ENCODE results near the gene CHIC2.

The CHIC2 gene

DNA sequence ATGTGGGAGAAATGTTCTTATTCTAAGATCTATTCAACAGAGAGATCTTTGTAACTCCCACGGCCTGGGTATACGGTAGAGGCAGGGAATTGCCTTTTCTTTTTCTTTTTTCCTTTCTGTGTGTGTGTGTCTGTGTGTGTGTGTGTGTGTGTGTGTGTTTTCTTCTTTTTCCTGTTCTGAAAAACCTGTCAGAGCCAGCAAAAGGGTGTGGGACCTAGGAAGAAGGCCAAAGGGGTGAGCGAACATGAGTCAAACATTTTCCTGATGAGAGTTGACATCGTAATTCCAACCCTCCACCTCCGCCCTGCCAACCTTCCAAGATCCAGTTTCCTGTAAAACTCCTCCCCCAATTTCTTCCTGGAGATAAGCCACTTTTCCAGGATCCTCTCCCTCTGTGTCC is 2.8 kb upstream of the CHIC2 start (continued):
- TF ChIP-seq EGR2 (tag by site-specific recombination; IDR thresholded peaks at IDR 0.05; ENCODE audit: low read depth), result peak; percentile 72
- TF ChIP-seq ZNF391 (tag by site-specific recombination; IDR thresholded peaks at IDR 0.05; ENCODE audit: borderline replicate concordance, low read depth), result no peak
- TF ChIP-seq ZFHX2 (tag by site-specific recombination; conservative IDR thresholded peaks at IDR 0.05), result peak; percentile 79
- TF ChIP-seq, protein P1, sequence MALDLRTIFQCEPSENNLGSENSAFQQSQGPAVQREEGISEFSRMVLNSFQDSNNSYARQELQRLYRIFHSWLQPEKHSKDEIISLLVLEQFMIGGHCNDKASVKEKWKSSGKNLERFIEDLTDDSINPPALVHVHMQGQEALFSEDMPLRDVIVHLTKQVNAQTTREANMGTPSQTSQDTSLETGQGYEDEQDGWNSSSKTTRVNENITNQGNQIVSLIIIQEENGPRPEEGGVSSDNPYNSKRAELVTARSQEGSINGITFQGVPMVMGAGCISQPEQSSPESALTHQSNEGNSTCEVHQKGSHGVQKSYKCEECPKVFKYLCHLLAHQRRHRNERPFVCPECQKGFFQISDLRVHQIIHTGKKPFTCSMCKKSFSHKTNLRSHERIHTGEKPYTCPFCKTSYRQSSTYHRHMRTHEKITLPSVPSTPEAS (tag by site-specific recombination; IDR thresholded peaks at IDR 0.05), result 0 out of 2 replicates have a peak, but pooled peaks have one; percentile 23

DNA sequence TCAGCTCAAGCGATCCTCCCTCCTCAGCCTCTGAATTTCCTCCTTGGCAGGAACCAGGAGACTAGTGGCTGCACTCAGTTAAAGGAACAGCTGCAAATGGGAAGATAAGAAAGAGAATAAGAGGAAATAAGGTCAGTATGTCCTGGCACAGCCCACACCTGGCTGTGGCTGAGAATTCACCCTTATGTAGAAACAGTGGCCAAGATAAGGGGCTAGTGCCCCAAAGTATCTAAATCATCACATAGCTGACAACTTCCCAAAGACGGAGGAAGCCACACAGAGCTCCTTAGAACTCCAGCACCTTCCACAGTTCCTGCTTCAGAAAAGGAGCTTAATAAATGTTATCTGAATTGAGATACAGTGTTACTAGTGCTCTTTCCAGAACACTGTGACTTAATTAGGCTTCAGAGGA is 2.3 kb upstream of the CHIC2 start:
- Histone ChIP-seq H3K9me3 (ENCODE audit: control insufficient read depth, insufficient read depth, low read depth, low read length) (no peaks in the 10 kb centered on the region), H3K36me3 (ENCODE audit: control insufficient read depth in 2 of 2, insufficient read depth in 1 of 2, low read length in 2 of 2) (no peaks in the 10 kb centered on the region), H3K4me1 (ENCODE audit: control insufficient read depth, insufficient read depth, low read length) (no peaks in the 10 kb centered on the region), H3K27ac (ENCODE audit: extremely low read depth, low read depth, low read length) (no peak overlapping the region), H3K4me3 (ENCODE audit: low read depth, low read length) (no peak overlapping the region)
- TF ChIP-seq ZNF76 (tag by site-specific recombination; IDR thresholded peaks at IDR 0.05; ENCODE audit: borderline replicate concordance, low read depth) (no peak), SP3 (tag by site-specific recombination; IDR thresholded peaks at IDR 0.05) (no peak), ZNF416 (tag by site-specific recombination; IDR thresholded peaks at IDR 0.05) (no peak), ZNF2 (tag by site-specific recombination; IDR thresholded peaks at IDR 0.05) (no peak), ZNF677 (tag by site-specific recombination; IDR thresholded peaks at IDR 0.05) (no peak), ZNF626 (tag by site-specific recombination; IDR thresholded peaks at IDR 0.05) (no peak), ZNF555 (tag by site-specific recombination; conservative IDR thresholded peaks at IDR 0.05) (no peak), ZNF529 (tag by site-specific recombination; IDR thresholded peaks at IDR 0.05; ENCODE audit: insufficient replicate concordance) (no peak), ZNF843 (tag by site-specific recombination; IDR thresholded peaks at IDR 0.05) (no peak), ZNF785 (tag by site-specific recombination; IDR thresholded peaks at IDR 0.05) (no peak), ZNF174 (tag by site-specific recombination; IDR thresholded peaks at IDR 0.05) (no peak), ZNF366 (tag by site-specific recombination; conservative IDR thresholded peaks at IDR 0.05) (no peak), ZNF548 (tag by site-specific recombination; IDR thresholded peaks at IDR 0.05) (no peak), SETDB1 (IDR thresholded peaks at IDR 0.05; ENCODE audit: insufficient read length, low read length) (no peak), ZNF404 (tag by site-specific recombination; IDR thresholded peaks at IDR 0.05) (no peak), ZSCAN23 (tag by site-specific recombination; IDR thresholded peaks at IDR 0.05) (no peak), ZNF600 (tag by site-specific recombination; IDR thresholded peaks at IDR 0.05) (no peak)
- TF ChIP-seq, protein P2, sequence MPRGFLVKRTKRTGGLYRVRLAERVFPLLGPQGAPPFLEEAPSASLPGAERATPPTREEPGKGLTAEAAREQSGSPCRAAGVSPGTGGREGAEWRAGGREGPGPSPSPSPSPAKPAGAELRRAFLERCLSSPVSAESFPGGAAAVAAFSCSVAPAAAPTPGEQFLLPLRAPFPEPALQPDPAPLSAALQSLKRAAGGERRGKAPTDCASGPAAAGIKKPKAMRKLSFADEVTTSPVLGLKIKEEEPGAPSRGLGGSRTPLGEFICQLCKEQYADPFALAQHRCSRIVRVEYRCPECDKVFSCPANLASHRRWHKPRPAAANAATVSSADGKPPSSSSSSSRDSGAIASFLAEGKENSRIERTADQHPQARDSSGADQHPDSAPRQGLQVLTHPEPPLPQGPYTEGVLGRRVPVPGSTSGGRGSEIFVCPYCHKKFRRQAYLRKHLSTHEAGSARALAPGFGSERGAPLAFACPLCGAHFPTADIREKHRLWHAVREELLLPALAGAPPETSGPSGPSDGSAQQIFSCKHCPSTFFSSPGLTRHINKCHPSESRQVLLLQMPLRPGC (tag by site-specific recombination; IDR thresholded peaks at IDR 0.05), result no peak
- TF ChIP-seq, protein P3, sequence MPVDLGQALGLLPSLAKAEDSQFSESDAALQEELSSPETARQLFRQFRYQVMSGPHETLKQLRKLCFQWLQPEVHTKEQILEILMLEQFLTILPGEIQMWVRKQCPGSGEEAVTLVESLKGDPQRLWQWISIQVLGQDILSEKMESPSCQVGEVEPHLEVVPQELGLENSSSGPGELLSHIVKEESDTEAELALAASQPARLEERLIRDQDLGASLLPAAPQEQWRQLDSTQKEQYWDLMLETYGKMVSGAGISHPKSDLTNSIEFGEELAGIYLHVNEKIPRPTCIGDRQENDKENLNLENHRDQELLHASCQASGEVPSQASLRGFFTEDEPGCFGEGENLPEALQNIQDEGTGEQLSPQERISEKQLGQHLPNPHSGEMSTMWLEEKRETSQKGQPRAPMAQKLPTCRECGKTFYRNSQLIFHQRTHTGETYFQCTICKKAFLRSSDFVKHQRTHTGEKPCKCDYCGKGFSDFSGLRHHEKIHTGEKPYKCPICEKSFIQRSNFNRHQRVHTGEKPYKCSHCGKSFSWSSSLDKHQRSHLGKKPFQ (tag by site-specific recombination; IDR thresholded peaks at IDR 0.05), result no peak
- POLR2A ChIA-PET, result interaction anchor here (0.6 to 0.7 kb wide), 3 partner anchors 91 to 1224 kb away, joined by 3 to 4 read pairs (median 4); no protein-coding TSS in a partner anchor
- CTCF ChIA-PET, result interaction anchor here (1.4 kb wide), 1 partner anchor 158 kb away, joined by 3 read pairs; no protein-coding TSS in a partner anchor
